Testis (tissue), 3 donors: ENCODE measurements around the gene RUSC1. TPM values are rescaled to one million over a fixed set of nuclear protein-coding genes. Genes with fewer than 3 reads are reported as not detected.

Source experiments
- DNase-seq: peaks from one replicate; pipeline ENCODE4 v3.0.0-alpha.2; 2019
- H3K27ac ChIP-seq, 2 donors: fragments of 200-600 bp; sonication (generic); one replicate each; pipeline ENCODE4 v1.5.1; 2019
- H3K27me3 ChIP-seq: fragments of 200-600 bp; sonication (generic); one replicate; pipeline ENCODE4 v1.5.1; 2019
- H3K36me3 ChIP-seq: fragments of 200-600 bp; sonication (generic); one replicate; pipeline ENCODE4 v1.5.1; 2017; ENCODE audit warnings: low read depth; ENCODE audit errors: missing control alignments
- H3K4me1 ChIP-seq: fragments of 200-600 bp; sonication (generic); one replicate; pipeline ENCODE4 v1.5.1; 2019
- H3K4me3 ChIP-seq, 2 donors: fragments of 200-600 bp; sonication (generic); one replicate each; pipeline ENCODE4 v1.5.1; 2017 to 2019
- H3K9me3 ChIP-seq: fragments of 200-600 bp; sonication (generic); one replicate; pipeline ENCODE4 v1.5.1; 2017
- POLR2A ChIP-seq: fragments of 450-650 bp; IDR thresholded peaks from one replicate; pipeline ENCODE4 v1.6.1; 2017; ENCODE audit warnings: antibody characterized with exemption, mild to moderate bottlenecking, moderate library complexity
- WGBS, 2 donors: methylation state at CpG; one replicate each; pipeline ENCODE4 v1.1.5; 2018; 5-methylcytosine and 5-hydroxymethylcytosine counted together
- intact Hi-C: fragments of 100-400 bp; cut with DNase I; formaldehyde crosslinking; loops from one replicate; pipeline ENCODE4 v1.15.1; 2023; ENCODE audit warnings: low total_unique reads
- polyA plus RNA-seq: library from polyadenylated mRNA; stranded (reverse); fragments of 350-450 nt; fragmentation: Illumina TruSeq; extraction: RNeasy Lipid Tissue Mini Kit (QIAGEN cat#74804); gene quantifications from one replicate; pipeline ENCODE4 v1.2.3, GENCODE V29; 2014; ENCODE audit warnings: low read depth, low replicate concordance; ENCODE audit not compliant: insufficient read depth
- total RNA-seq, 2 donors: library from RNA; depleted of rRNA; stranded (reverse); fragments of >200 nt; gene quantifications; one replicate each; pipeline ENCODE4 v1.2.3, GENCODE V29; 2016
- TF ChIP-seq, protein P1 (sequence below), 3 experiments: fragments of 450-650 bp in 2 of 3; fragments of 200-600 bp in 1 of 3; sonication (generic) in 1 of 3; IDR thresholded peaks; one replicate each; pipeline ENCODE4 v1.5.1; 2016 to 2019; ENCODE audit warnings: antibody characterized with exemption in 3 of 3, mild to moderate bottlenecking in 2 of 3, moderate library complexity in 1 of 3

The RUSC1 gene
- total and polyA plus RNA-seq, 3 donors from 2014 or later, result 10.8 to 14.9 (median 13.9) TPM

DNA sequence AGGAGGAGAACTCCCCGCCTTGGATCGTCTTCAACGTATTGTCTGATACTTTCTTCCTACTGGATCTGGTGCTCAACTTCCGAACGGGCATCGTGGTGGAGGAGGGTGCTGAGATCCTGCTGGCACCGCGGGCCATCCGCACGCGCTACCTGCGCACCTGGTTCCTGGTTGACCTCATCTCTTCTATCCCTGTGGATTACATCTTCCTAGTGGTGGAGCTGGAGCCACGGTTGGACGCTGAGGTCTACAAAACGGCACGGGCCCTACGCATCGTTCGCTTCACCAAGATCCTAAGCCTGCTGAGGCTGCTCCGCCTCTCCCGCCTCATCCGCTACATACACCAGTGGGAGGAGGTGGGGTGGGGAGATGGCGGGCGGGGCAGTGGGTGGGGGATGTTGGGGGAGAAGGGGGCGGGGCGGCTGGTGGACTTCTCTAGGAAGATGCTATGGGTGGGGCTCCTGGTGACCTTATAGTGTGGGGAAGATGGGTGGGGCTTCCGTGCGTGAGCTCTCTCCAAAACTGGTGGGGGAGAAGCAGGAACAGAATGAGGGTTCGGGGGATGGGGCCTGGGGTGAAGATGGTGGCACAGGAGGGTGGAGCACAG lies 38.1 kb upstream of the RUSC1 start:
- Histone ChIP-seq H3K4me3 (no peak overlapping the region), H3K36me3 (no peaks in the 10 kb centered on the region), H3K27ac (no peak overlapping the region), H3K4me1 (peaks cover 8% of the 10 kb centered on the region), H3K9me3 (no peaks in the 10 kb centered on the region), H3K27me3 (no peaks in the 10 kb centered on the region)
- intact Hi-C loops, result no loop called here
- DNase-seq, result no peak
- 70 to 84% methylated on average over 29 of the region's 29 CpGs for WGBS, 2 donors
- no peak for TF ChIP-seq POLR2A
- TF ChIP-seq, protein P1, sequence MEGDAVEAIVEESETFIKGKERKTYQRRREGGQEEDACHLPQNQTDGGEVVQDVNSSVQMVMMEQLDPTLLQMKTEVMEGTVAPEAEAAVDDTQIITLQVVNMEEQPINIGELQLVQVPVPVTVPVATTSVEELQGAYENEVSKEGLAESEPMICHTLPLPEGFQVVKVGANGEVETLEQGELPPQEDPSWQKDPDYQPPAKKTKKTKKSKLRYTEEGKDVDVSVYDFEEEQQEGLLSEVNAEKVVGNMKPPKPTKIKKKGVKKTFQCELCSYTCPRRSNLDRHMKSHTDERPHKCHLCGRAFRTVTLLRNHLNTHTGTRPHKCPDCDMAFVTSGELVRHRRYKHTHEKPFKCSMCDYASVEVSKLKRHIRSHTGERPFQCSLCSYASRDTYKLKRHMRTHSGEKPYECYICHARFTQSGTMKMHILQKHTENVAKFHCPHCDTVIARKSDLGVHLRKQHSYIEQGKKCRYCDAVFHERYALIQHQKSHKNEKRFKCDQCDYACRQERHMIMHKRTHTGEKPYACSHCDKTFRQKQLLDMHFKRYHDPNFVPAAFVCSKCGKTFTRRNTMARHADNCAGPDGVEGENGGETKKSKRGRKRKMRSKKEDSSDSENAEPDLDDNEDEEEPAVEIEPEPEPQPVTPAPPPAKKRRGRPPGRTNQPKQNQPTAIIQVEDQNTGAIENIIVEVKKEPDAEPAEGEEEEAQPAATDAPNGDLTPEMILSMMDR (IDR thresholded peaks at IDR 0.05), result no peak

DNA sequence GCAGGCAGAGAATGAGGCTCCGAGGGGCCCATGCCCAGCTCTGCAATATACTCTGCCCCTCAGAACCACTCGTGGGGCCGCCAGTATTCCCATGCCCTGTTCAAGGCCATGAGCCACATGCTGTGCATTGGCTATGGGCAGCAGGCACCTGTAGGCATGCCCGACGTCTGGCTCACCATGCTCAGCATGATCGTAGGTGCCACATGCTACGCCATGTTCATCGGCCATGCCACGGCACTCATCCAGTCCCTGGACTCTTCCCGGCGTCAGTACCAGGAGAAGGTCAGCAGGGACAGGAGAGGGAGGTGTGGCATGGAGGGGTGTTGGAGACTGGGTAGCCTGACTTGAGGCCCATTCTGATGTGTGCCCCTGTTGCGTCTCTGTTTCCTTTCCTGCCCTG lies 36.2 kb upstream of the RUSC1 start:
- Histone ChIP-seq H3K27ac (no peak overlapping the region), H3K4me3 (no peak overlapping the region), H3K9me3 (no peaks in the 10 kb centered on the region), H3K4me1 (no peaks in the 10 kb centered on the region), H3K36me3 (no peaks in the 10 kb centered on the region), H3K27me3 (no peaks in the 10 kb centered on the region)
- DNase-seq, result no peak
- WGBS, 2 donors, result 91 to 100% methylated on average over 2 to 12 of the region's 12 CpGs
- TF ChIP-seq, protein P1 (IDR thresholded peaks at IDR 0.05), result no peak
- no peak for TF ChIP-seq POLR2A
- intact Hi-C loops, result no loop called here

DNA sequence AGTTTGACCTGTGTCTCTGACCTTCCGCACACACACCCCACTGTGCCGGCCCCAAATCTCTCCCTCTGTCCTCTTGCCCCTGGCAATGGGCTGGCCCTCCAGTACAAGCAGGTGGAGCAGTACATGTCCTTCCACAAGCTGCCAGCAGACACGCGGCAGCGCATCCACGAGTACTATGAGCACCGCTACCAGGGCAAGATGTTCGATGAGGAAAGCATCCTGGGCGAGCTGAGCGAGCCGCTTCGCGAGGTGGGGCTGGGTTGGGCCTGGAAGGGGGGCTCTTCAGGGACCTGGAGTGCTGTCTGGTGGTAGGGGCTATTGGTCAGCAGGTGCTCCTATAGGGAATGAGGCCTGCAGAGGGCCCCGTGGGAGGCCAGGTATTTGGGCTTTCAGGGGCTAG lies 35.6 kb upstream of the RUSC1 start:
- no peaks in the 10 kb centered on the region for H3K36me3 ChIP-seq
- intact Hi-C loops, result no loop called here
- H3K4me1 ChIP-seq, result no peaks in the 10 kb centered on the region
- no peaks in the 10 kb centered on the region for H3K9me3 ChIP-seq
- TF ChIP-seq POLR2A, result no peak
- TF ChIP-seq, protein P1 (IDR thresholded peaks at IDR 0.05), result no peak
- no peaks in the 10 kb centered on the region for H3K27me3 ChIP-seq
- no peak for DNase-seq
- WGBS, 2 donors, result 93 to 96% methylated on average over 9 to 14 of the region's 14 CpGs
- H3K27ac ChIP-seq, result no peak overlapping the region
- H3K4me3 ChIP-seq, result no peak overlapping the region

DNA sequence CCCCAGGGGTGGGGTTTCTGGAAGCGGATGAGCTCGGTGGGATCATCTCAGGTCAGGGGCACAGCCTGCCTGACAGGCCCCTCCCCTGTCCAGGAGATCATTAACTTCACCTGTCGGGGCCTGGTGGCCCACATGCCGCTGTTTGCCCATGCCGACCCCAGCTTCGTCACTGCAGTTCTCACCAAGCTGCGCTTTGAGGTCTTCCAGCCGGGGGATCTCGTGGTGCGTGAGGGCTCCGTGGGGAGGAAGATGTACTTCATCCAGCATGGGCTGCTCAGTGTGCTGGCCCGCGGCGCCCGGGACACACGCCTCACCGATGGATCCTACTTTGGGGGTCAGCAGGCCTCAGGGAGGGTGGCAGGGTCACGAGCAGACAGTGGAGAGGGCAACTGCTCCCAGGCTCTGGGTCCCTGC lies 35.1 kb upstream of the RUSC1 start:
- no peak overlapping the region for H3K4me3 ChIP-seq
- TF ChIP-seq, protein P1 (IDR thresholded peaks at IDR 0.05), result no peak
- TF ChIP-seq POLR2A, result no peak
- WGBS, 2 donors, result 92% methylated on average over 2 to 17 of the region's 18 CpGs
- H3K27me3 ChIP-seq, result no peaks in the 10 kb centered on the region
- no peak for DNase-seq
- intact Hi-C loops, result no loop called here
- H3K4me1 ChIP-seq, result no peaks in the 10 kb centered on the region
- H3K27ac ChIP-seq, result no peak overlapping the region
- no peaks in the 10 kb centered on the region for H3K9me3 ChIP-seq
- H3K36me3 ChIP-seq, result no peaks in the 10 kb centered on the region

DNA sequence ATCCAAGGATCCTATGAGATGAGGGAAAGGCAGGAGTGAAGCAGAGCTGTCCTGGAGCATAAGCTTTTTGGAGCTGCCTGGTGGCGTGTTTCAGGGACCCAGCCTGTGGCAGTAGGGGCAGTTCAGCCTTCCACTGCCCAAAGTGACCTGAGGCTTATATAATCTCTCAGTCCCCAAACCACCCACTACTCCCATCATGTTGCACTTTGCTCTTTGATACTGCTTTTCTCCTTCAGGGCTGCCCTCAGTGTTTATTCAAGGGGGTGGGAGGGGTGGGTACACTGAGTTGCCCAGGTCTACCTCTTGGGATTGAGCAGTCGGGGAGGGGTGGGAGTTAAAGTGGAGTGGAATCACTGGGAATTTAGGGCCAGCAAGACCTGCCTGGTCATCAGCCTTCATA lies 34.1 kb upstream of the RUSC1 start:
- Histone ChIP-seq H3K4me3 (no peak overlapping the region), H3K27ac (no peak overlapping the region), H3K36me3 (no peaks in the 10 kb centered on the region), H3K4me1 (no peaks in the 10 kb centered on the region), H3K27me3 (no peaks in the 10 kb centered on the region), H3K9me3 (no peaks in the 10 kb centered on the region)
- TF ChIP-seq, protein P1 (IDR thresholded peaks at IDR 0.05), result no peak
- no peak for DNase-seq
- WGBS, 2 donors, result 92 to 95% methylated on average over 2 of the region's 2 CpGs
- intact Hi-C loops, result no loop called here
